Measurements from ENCODE around the gene P2RY4. TPM values are rescaled to one million over a fixed set of nuclear protein-coding genes. Genes with fewer than 3 reads are reported as not detected.

Gene P2RY4
- total and polyA plus RNA-seq, 2 of the 4 experiments (the other 2 are of a cell fraction): 0.14 TPM; not detected in 1

DNA sequence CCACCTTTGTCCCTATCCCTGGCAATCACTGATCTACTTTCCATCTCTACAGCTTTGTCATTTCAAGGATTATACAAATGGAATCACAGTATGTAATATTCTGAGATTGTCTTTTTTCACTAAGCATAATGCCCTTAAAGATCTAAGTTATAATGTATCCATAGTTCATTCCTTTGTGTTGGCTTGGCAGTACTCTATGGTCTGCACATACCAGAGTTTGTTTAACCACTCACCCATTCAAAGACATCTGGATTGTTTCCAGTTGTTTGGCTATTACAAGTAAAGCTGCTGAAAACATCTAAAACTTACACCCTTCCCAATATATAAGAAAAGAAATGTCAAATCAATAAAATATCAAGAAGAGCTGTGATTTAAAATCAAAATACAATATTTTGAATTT is 51.5 kb downstream of the P2RY4 start:
- POLR2A ChIA-PET (ENCODE audit: unreplicated experiment): no interaction called here
- no TSS peak for BruUV-seq (replicated peaks)
- Histone ChIP-seq H3K4me3 (ENCODE audit: insufficient read depth, low read depth, low read length) (no peak overlapping the region), H2BK20ac (ENCODE audit: low read depth, low read length) (no peak overlapping the region), H3K36me3 (ENCODE audit: control insufficient read depth, insufficient read depth, low read length) (no peaks in the 10 kb centered on the region), H3K27ac (ENCODE audit: insufficient read depth, low read length) (no peak overlapping the region), H4K5ac (ENCODE audit: low read depth, low read length) (no peak overlapping the region), H2BK120ac (ENCODE audit: low read depth, low read length) (no peak overlapping the region), H3K18ac (ENCODE audit: low read depth, low read length) (no peak overlapping the region), H3K4me1 (ENCODE audit: control insufficient read depth, insufficient read depth, low read length) (no peaks in the 10 kb centered on the region), H4K8ac (ENCODE audit: low read depth in 2 of 2, low read length in 2 of 2) (no peak overlapping the region), H3K23ac (ENCODE audit: low read depth, low read length) (no peak overlapping the region), H3K27me3 (ENCODE audit: control insufficient read depth, insufficient read depth, low read length) (peaks cover 4% of the 10 kb centered on the region), H3K14ac (replicated peaks; ENCODE audit: low read depth, low read length) (no peak overlapping the region), H3K9me3 (ENCODE audit: control insufficient read depth, insufficient read depth, low read length) (no peaks in the 10 kb centered on the region), H2AK5ac (ENCODE audit: low read depth, low read length) (no peak overlapping the region), H4K91ac (ENCODE audit: insufficient read depth, low read depth, low read length) (no peak overlapping the region), H2AK9ac (replicated peaks; ENCODE audit: low read depth, low read length, poor library complexity) (no peak overlapping the region), H2BK15ac (ENCODE audit: low read depth, low read length) (no peak overlapping the region), H2AFZ (replicated peaks; ENCODE audit: low read length, poor library complexity) (no peak overlapping the region), H3K79me1 (ENCODE audit: low read depth in 1 of 2, low read length in 2 of 2) (no peaks in the 10 kb centered on the region), H3K56ac (ENCODE audit: extremely low read depth, insufficient read depth, low read length) (no peak overlapping the region), H3K4me2 (ENCODE audit: low read depth, low read length) (no peak overlapping the region), H3K4ac (ENCODE audit: low read depth, low read length) (no peak overlapping the region), H4K20me1 (ENCODE audit: insufficient read depth, low read length) (no peaks in the 10 kb centered on the region), H3K9ac (ENCODE audit: low read depth, low read length) (no peak overlapping the region), H3K9me1 (ENCODE audit: insufficient read depth, low read length) (no peaks in the 10 kb centered on the region), H2BK5ac (ENCODE audit: low read depth, low read length, poor library complexity, severe bottlenecking) (no peak overlapping the region)
- intact Hi-C loops (cut with micrococcal nuclease) (no loop called here), dilution Hi-C loops (cut with HindIII; ENCODE audit: low sequenced_read_pairs, unreplicated experiment) (no loop called here), in situ Hi-C loops (cut with MboI; ENCODE audit: low sequenced_read_pairs) (no loop called here)
- TF ChIP-seq, protein P1, sequence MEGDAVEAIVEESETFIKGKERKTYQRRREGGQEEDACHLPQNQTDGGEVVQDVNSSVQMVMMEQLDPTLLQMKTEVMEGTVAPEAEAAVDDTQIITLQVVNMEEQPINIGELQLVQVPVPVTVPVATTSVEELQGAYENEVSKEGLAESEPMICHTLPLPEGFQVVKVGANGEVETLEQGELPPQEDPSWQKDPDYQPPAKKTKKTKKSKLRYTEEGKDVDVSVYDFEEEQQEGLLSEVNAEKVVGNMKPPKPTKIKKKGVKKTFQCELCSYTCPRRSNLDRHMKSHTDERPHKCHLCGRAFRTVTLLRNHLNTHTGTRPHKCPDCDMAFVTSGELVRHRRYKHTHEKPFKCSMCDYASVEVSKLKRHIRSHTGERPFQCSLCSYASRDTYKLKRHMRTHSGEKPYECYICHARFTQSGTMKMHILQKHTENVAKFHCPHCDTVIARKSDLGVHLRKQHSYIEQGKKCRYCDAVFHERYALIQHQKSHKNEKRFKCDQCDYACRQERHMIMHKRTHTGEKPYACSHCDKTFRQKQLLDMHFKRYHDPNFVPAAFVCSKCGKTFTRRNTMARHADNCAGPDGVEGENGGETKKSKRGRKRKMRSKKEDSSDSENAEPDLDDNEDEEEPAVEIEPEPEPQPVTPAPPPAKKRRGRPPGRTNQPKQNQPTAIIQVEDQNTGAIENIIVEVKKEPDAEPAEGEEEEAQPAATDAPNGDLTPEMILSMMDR (conservative IDR thresholded peaks at IDR 0.05; ENCODE audit: low read depth, low read length): no peak
- TF ChIP-seq SMC3 (IDR thresholded peaks at IDR 0.05; ENCODE audit: low read depth, low read length): no peak
- TF ChIP-seq, protein P2, sequence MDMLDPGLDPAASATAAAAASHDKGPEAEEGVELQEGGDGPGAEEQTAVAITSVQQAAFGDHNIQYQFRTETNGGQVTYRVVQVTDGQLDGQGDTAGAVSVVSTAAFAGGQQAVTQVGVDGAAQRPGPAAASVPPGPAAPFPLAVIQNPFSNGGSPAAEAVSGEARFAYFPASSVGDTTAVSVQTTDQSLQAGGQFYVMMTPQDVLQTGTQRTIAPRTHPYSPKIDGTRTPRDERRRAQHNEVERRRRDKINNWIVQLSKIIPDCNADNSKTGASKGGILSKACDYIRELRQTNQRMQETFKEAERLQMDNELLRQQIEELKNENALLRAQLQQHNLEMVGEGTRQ (IDR thresholded peaks at IDR 0.05; ENCODE audit: low read depth, low read length): no peak
- no peak for TF ChIP-seq CEBPB (IDR thresholded peaks at IDR 0.05; ENCODE audit: low read depth, low read length)
- TF ChIP-seq FOS (IDR thresholded peaks at IDR 0.05; ENCODE audit: low read depth, low read length): no peak
- no peak for TF ChIP-seq POLR2A (IDR thresholded peaks at IDR 0.05; ENCODE audit: low read depth, low read length)
- no peak for TF ChIP-seq BHLHE40 (IDR thresholded peaks at IDR 0.05; ENCODE audit: low read depth, low read length)
- TF ChIP-seq, protein P3, sequence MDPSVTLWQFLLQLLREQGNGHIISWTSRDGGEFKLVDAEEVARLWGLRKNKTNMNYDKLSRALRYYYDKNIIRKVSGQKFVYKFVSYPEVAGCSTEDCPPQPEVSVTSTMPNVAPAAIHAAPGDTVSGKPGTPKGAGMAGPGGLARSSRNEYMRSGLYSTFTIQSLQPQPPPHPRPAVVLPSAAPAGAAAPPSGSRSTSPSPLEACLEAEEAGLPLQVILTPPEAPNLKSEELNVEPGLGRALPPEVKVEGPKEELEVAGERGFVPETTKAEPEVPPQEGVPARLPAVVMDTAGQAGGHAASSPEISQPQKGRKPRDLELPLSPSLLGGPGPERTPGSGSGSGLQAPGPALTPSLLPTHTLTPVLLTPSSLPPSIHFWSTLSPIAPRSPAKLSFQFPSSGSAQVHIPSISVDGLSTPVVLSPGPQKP (IDR thresholded peaks at IDR 0.05; ENCODE audit: borderline replicate concordance, low read depth, low read length): no peak
- no peak for TF ChIP-seq MXI1 (IDR thresholded peaks at IDR 0.05; ENCODE audit: borderline replicate concordance, low read depth, low read length)
- TF ChIP-seq CHD1 (IDR thresholded peaks at IDR 0.05; ENCODE audit: low read depth, low read length): no peak
- no peak for TF ChIP-seq NFE2L2 (IDR thresholded peaks at IDR 0.05; ENCODE audit: low read depth, low read length)
- no peak for ATAC-seq (ENCODE audit: low read depth)
- CTCF ChIA-PET: no interaction called here
- peak; percentile 4 for DNase-seq

Data from IMR-90 (cell line).